Measurements from ENCODE around the gene STAB1. TPM values are rescaled to one million over a fixed set of nuclear protein-coding genes. Genes with fewer than 3 reads are reported as not detected.

STAB1 gene
- total and polyA plus RNA-seq, 5 experiments from 2014 or later = 6.1 to 9.8 TPM; not detected in 3

DNA sequence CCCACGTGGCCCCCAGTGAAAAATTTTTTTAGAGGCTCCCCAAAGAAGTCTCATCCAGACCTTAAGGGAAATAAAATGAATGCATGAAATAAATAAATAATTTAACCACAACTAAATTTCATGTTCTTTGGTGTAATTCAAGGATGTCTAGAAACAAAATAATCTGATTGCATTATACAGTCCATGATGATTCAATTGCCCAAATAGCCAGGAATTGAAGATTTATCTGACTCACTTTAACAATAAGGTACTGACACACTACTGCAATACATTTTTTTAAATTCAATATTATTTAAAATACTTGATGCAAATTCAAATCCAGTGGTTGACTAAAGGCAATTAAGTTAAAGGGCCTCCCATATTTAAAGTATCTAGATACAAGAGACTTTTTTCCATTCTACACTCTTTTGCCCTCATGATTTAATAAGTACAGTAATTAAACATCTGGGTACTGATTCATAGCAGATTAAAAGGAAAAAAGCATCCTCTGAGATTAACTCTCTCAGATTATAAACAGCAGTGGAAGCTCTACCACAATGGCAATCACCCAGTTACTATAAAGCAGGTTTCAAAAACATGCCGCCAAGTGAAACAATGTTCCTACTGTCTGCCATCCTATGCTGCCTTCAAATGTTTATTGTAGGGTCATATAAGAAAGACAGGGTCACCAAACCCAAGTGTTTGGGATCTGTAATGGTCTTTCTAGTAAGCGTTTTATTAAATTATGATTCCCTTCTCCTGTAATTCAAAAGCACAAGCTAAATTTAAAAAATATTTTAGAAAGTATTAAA, 51.2 kb downstream of the STAB1 start:
- Mint-ChIP-seq H3K36me3 (peaks cover 0 to 71% (median 4%) of the 10 kb centered on the region in 3 donors), H3K4me1 (peaks cover 0 to 7% (median 3%) of the 10 kb centered on the region in 4 donors), H3K4me3 (no peak overlapping the region), H3K27me3 (no peaks in the 10 kb centered on the region), H3K27ac (peak overlapping the region in 3 of 10 donors; percentile 49 to 64 (median 55)), H3K9me3 (no peaks in the 10 kb centered on the region)
- POLR2A ChIA-PET = no interaction called here
- ATAC-seq (no peak), DNase-seq (no peak)

DNA sequence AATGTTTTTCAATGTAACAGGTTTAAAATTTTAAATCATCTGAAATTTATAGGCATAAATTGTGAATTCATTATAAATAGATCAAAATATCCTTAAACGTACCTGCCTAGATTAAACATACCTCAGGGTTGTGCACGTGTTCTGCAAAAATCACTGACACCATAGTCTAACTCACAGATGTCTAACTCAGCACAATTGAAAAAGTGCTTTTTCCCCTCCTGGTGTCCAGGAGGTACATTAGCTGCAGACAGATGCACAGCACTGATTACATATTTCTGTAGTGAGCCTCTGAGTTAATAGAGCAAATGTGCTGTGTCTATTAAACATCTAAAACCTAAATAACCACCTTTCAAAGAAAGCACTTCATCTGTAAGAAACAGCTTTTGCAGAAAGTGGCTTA, 52.0 kb downstream of the STAB1 start:
- peaks cover 0 to 2% (median 0%) of the 10 kb centered on the region in 4 donors for H3K4me1 Mint-ChIP-seq
- no peaks in the 10 kb centered on the region for H3K27me3 Mint-ChIP-seq
- DNase-seq (no peak), ATAC-seq (no peak)
- POLR2A ChIA-PET = no interaction called here
- H3K36me3 Mint-ChIP-seq = peaks cover 0 to 70% (median 4%) of the 10 kb centered on the region in 3 donors
- H3K9me3 Mint-ChIP-seq = no peaks in the 10 kb centered on the region
- no peak overlapping the region for H3K4me3 Mint-ChIP-seq
- peak overlapping the region in 1 of 10 donors; percentile 60 for H3K27ac Mint-ChIP-seq

GRCh38 chr3:52551118-52551517, 56.0 kb downstream of the STAB1 start:
- H3K4me3 Mint-ChIP-seq = no peak overlapping the region
- ATAC-seq (no peak), DNase-seq (no peak)
- peaks cover 0 to 2% (median 0%) of the 10 kb centered on the region in 4 donors for H3K4me1 Mint-ChIP-seq
- no peaks in the 10 kb centered on the region for H3K9me3 Mint-ChIP-seq
- no peaks in the 10 kb centered on the region for H3K27me3 Mint-ChIP-seq
- H3K36me3 Mint-ChIP-seq = peaks cover 0 to 80% (median 4%) of the 10 kb centered on the region in 3 donors
- H3K27ac Mint-ChIP-seq = peak overlapping the region in 4 of 10 donors; percentile 18 to 46 (median 30)
- POLR2A ChIA-PET = no interaction called here

DNA sequence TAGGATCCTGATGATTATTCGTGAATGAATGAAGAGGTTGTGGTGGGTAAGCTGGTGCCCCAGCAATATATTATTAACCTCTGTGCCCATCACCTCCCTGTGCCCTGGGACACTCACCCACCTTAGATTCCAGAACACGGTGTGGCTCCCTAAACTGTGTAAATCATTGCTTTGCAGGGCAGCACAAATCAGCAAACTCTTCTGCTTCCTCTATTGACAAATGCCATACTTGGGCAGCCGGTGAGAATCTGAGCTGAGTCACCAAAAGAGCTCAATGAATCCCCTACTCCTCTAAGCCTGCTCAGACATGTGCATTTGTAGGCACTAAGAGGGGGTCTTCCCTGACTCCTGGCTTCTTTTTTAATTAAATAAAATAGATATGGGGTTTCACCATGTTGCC, 57.0 kb downstream of the STAB1 start:
- Mint-ChIP-seq H3K36me3 (peaks cover 0 to 78% (median 4%) of the 10 kb centered on the region in 3 donors), H3K27ac (peak overlapping the region in 5 of 10 donors; percentile 6 to 73 (median 41)), H3K4me1 (peaks cover 0 to 2% (median 0%) of the 10 kb centered on the region in 4 donors), H3K4me3 (no peak overlapping the region), H3K27me3 (no peaks in the 10 kb centered on the region), H3K9me3 (no peaks in the 10 kb centered on the region)
- POLR2A ChIA-PET = no interaction called here
- ATAC-seq (no peak), DNase-seq (no peak)

DNA sequence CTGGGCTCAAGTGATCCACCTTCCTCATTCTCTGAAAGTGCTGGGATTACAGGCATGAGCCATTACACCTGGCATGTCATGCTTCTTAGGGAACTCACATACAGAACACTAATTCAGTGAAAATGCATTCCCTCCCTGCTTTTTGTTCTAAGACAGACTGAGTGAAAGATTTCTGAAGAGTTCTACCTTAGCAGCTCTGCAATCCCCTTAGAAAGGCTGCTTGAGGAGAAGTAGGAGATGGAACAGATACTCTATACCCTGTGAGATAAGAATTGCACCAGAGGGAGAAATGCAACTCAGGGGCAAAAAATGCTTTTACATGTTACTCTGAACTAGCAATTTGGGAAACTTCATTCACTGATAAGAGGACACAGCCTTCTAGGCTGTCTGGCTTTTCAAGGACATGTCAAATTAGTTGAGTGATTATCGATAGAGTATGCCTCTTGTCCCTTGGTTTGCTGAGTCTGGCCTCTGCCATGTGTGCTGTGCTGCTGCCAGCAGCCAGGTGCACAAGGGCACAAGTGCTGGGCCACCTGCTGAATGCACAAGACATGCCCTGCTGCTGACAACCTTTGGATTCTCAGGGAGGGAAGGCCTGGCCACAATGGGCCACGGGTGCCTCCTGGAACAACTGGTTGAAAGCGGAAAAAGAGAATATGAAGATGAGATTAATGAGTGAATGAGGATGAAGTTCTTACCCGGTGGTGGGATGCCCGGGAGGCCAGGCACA, 59.1 kb downstream of the STAB1 start:
- Mint-ChIP-seq H3K4me1 (peaks cover 0 to 2% (median under 1%) of the 10 kb centered on the region in 4 donors), H3K9me3 (no peaks in the 10 kb centered on the region), H3K4me3 (no peak overlapping the region), H3K27me3 (no peaks in the 10 kb centered on the region), H3K27ac (peak overlapping the region in 5 of 10 donors; percentile 29 to 83 (median 72)), H3K36me3 (peaks cover 0 to 74% (median 8%) of the 10 kb centered on the region in 3 donors)
- DNase-seq (no peak), ATAC-seq (no peak)
- POLR2A ChIA-PET = interaction anchor here (0.7 kb wide), 1 partner anchor 493 kb away, joined by 4 read pairs; no protein-coding TSS in a partner anchor

- no peaks in the 10 kb centered on the region for H3K9me3 Mint-ChIP-seq
- peaks cover 0 to 6% (median 3%) of the 10 kb centered on the region in 4 donors for H3K4me1 Mint-ChIP-seq
- H3K4me3 Mint-ChIP-seq = no peak overlapping the region
- ATAC-seq (no peak), DNase-seq (no peak)
- POLR2A ChIA-PET = no interaction called here
- H3K36me3 Mint-ChIP-seq = peaks cover 0 to 75% (median 11%) of the 10 kb centered on the region in 3 donors
- peak overlapping the region in 2 of 10 donors; percentile 36 to 57 for H3K27ac Mint-ChIP-seq
- no peaks in the 10 kb centered on the region for H3K27me3 Mint-ChIP-seq
Measured at GRCh38 chr3:52555056-52555455, 59.9 kb downstream of the STAB1 start.

- no peaks in the 10 kb centered on the region for H3K27me3 Mint-ChIP-seq
- ATAC-seq = no peak
- peak overlapping the region in 7 of 10 donors; percentile 16 to 65 (median 58) for H3K27ac Mint-ChIP-seq
- no peak overlapping the region for H3K4me3 Mint-ChIP-seq
- H3K9me3 Mint-ChIP-seq = no peaks in the 10 kb centered on the region
- H3K36me3 Mint-ChIP-seq = peaks cover 0 to 79% (median 15%) of the 10 kb centered on the region in 3 donors
- H3K4me1 Mint-ChIP-seq = peaks cover 0 to 7% (median 3%) of the 10 kb centered on the region in 4 donors
- POLR2A ChIA-PET = no interaction called here
- DNase-seq = no peak
Measured at GRCh38 chr3:52557011-52557960, 62.1 kb downstream of the STAB1 start.

DNA sequence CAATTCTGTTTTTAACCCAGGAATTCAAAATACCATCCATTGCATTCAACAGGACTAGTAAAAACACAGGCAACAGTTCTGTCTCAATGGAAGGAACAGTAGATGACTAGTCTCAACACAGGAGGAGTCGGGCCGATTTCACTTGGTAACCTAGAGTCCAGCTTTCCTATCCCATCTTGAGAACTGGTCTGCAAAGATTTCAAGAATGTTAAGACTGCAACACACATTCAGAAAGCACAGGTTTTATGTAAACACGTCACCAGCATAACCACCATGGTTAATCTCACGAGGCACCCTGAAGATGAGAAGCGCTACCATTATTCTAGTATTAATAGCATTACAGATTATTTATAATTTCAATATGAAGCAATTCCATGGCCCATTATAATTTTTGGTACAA, 63.3 kb downstream of the STAB1 start:
- H3K4me3 Mint-ChIP-seq = no peak overlapping the region
- DNase-seq = no peak
- no peaks in the 10 kb centered on the region for H3K27me3 Mint-ChIP-seq
- POLR2A ChIA-PET = no interaction called here
- no peaks in the 10 kb centered on the region for H3K9me3 Mint-ChIP-seq
- H3K27ac Mint-ChIP-seq = no peak overlapping the region
- peaks cover 0 to 80% (median 23%) of the 10 kb centered on the region in 3 donors for H3K36me3 Mint-ChIP-seq
- peaks cover 0 to 9% (median 3%) of the 10 kb centered on the region in 4 donors for H3K4me1 Mint-ChIP-seq
- ATAC-seq = no peak

- Mint-ChIP-seq H3K27me3 (no peaks in the 10 kb centered on the region), H3K9me3 (no peaks in the 10 kb centered on the region), H3K36me3 (peaks cover 0 to 76% (median 27%) of the 10 kb centered on the region in 3 donors), H3K4me3 (no peak overlapping the region), H3K27ac (no peak overlapping the region), H3K4me1 (peaks cover 0 to 7% (median 3%) of the 10 kb centered on the region in 4 donors)
- POLR2A ChIA-PET = no interaction called here
- DNase-seq (no peak), ATAC-seq (no peak)
Measured at GRCh38 chr3:52561028-52561747, 66.0 kb downstream of the STAB1 start.

DNA sequence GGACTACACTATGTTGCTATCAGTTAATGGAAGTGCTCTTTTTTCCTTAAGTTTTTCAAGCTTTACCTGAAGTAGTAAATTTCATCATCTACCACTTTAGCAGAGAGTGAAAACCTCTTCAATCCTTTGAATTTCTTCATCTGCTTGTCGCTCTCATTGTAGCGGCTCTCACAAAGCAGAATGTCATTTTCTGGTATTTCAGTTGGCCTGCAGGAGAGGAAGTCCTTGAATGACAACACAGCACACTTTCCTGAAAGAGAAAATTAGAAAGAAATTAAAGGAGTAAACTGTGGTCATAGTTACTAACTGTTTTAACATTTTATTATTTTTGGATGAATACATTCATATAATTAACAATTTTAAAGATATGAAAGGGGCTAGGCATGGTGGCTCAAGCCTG, 68.8 kb downstream of the STAB1 start:
- Mint-ChIP-seq H3K4me1 (peaks cover 0 to 7% (median 3%) of the 10 kb centered on the region in 4 donors), H3K4me3 (no peak overlapping the region), H3K27ac (no peak overlapping the region), H3K36me3 (peaks cover 0 to 75% (median 27%) of the 10 kb centered on the region in 3 donors), H3K27me3 (no peaks in the 10 kb centered on the region), H3K9me3 (no peaks in the 10 kb centered on the region)
- DNase-seq (no peak), ATAC-seq (no peak)
- POLR2A ChIA-PET = no interaction called here

DNA sequence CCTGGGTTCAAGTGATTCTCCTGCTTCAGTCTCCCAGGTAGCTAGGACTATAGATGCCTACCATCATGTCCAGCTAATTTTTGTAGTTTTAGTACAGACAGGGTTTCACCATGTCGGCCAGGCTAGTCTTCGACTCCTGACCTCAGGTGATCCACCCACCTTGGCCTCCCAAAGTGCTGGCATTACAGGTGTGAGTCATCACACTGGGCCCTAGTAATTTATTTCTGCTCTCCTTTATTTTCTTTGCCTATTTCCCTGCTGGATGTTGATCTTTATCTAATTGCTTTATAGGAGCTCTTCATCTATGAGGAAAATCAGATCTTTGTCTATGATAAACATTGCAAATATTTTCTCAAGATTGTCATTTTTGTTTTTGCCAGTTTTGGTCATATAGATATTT, 72.9 kb downstream of the STAB1 start:
- Mint-ChIP-seq H3K4me3 (no peak overlapping the region), H3K4me1 (no peaks in the 10 kb centered on the region), H3K27ac (peak overlapping the region in 2 of 10 donors; percentile 57 to 58), H3K36me3 (peaks cover 0 to 57% (median 14%) of the 10 kb centered on the region in 3 donors), H3K27me3 (no peaks in the 10 kb centered on the region), H3K9me3 (no peaks in the 10 kb centered on the region)
- ATAC-seq (no peak), DNase-seq (no peak)
- POLR2A ChIA-PET = interaction anchor here (0.7 kb wide), 1 partner anchor 1313 kb away, joined by 4 read pairs; no protein-coding TSS in a partner anchor

DNA sequence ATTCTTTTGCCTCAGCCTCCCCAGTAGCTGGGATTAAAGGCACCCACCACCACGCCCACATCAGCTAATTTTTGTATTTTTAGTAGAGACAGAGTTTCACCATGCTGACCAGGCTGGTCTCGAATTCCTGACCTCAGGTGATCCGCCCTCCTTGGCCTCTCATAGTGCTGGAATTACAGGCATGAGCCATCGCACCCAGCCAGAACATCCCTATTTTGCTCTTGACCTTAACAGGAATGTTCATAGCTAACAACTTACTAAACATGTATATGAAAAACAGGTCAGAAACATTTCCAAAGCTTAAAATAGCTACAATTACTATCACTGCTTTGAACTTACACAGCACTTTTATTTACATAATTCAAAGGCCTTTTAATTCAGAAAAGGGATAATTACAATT, 74.9 kb downstream of the STAB1 start:
- Mint-ChIP-seq H3K27me3 (no peaks in the 10 kb centered on the region), H3K36me3 (peaks cover 0 to 64% (median 10%) of the 10 kb centered on the region in 3 donors), H3K4me3 (no peak overlapping the region), H3K9me3 (no peaks in the 10 kb centered on the region), H3K27ac (peak overlapping the region in 2 of 10 donors; percentile 69 to 71), H3K4me1 (no peaks in the 10 kb centered on the region)
- ATAC-seq (no peak), DNase-seq (no peak)
- POLR2A ChIA-PET = no interaction called here
